HG03064 (cell line): Measurements from ENCODE around the gene IRF1.
"Not testable (repeated sequence)": the region's sequence is repeated elsewhere in the genome, so short reads cannot be mapped to it uniquely, and the experiment has no call there.

Experiments used
- ATAC-seq: cut with Tn5 transposase; IDR thresholded peaks from one replicate; pipeline ENCODE4 v1.9.1; 2021; ENCODE audit warnings: low read depth; ENCODE audit not compliant: unreplicated experiment

The IRF1 gene, protein sequence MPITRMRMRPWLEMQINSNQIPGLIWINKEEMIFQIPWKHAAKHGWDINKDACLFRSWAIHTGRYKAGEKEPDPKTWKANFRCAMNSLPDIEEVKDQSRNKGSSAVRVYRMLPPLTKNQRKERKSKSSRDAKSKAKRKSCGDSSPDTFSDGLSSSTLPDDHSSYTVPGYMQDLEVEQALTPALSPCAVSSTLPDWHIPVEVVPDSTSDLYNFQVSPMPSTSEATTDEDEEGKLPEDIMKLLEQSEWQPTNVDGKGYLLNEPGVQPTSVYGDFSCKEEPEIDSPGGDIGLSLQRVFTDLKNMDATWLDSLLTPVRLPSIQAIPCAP

DNA sequence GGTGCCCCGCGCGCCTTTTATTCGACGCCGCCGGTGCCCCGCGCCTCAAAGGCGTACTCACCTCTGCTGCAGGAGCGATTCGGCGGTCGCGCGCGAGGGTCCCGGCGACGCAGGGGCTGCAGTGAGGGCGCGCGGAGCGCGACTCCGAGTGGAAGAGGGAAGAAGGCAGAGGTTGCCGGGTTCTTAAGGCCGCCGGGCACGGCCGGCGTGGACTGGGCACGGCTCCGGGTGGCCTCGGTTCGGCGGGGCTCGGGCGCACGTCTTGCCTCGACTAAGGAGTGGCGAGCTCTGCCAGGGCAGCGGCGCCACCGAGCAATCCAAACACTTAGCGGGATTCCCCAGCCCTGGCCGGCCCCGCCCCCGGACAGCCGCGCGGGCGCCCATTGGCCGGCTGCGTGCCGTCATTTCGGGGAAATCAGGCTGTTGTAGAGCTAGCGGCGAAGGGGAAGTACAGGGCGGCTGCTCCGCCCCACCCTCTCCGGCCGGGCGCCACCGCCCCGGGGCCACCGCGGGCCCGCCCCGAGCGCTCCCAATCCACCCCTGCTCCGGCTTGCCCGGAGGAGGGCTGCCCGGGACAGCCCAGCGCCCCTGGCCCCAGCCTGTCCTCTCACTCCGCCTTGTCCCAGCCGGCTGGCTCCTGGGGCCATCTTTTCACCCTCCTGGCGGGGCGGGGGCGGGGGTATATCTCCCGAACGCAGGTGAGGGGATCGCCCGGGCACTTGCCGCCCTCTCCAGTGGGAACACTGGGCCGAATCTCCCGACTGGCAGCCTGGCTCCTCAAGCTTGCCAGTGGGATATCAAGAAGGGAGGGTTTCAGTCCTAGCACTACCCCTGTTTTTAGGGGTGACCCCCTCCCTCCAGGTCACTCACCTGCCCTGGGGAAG is at the start of gene IRF1:
TSS of gene IRF1 (minus strand) at position 290 of the 884 bp plus-strand sequence. CDS start 1,295 bp downstream, outside the sequence.
- ATAC-seq = peak; percentile 77

DNA sequence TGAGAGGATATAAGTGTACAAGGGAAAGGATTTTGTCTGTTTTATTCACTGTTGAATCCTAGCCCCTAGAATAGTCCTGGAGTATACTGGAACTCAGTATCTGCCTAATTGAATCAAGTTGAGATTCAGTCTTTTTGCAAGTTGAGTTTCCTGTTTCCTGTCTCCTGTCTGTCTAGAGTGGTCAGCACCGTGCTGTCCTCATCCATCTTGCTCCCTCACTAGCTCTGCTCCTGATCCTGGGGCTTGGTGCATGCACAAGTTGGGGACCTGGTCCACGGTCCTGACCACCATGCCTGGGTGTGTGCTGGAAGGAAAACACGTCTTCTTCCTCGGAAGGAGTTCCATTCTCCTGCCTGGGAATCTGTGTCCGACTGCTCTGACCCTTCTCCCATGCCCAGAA is 49.6 kb upstream of the IRF1 start:
- no peak for ATAC-seq

DNA sequence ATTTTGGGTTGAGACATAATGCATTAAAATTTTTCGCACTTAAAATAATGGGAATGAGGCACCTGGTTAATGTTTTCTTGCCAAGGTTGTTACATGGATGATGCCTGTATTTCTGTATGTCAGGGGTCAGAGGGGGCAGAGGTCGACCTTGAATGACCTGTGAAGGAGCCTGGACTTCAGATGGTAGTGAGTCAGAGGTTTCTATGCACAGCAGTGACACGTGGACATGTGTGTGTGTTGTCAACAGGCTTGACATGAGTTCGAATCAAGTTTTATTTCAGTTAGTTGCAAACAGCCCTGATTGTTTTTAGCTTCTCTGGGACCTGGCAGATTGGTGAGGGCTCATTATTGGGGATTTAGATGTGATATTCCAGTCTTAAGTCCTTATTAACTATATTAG is 49.1 kb upstream of the IRF1 start:
- no peak for ATAC-seq

DNA sequence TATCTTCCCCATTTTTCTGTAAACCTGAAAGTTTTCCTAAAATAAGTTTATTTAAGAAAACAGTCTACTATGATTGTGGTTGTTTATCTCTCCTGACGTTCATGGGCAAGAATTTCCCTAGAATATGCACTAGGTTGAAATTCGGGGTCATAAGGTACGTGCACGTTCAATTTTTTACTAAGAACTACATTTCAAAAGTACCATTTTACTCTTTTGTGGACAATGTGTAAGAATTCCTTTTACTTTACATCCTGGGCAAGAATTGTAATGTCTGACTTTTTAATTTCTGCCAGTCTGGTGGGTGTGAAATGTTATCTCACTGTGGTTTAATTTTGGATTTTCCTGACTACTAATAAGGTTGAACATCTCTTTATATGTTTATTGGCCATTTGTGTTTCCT is 40.4 kb upstream of the IRF1 start:
- no peak for ATAC-seq

DNA sequence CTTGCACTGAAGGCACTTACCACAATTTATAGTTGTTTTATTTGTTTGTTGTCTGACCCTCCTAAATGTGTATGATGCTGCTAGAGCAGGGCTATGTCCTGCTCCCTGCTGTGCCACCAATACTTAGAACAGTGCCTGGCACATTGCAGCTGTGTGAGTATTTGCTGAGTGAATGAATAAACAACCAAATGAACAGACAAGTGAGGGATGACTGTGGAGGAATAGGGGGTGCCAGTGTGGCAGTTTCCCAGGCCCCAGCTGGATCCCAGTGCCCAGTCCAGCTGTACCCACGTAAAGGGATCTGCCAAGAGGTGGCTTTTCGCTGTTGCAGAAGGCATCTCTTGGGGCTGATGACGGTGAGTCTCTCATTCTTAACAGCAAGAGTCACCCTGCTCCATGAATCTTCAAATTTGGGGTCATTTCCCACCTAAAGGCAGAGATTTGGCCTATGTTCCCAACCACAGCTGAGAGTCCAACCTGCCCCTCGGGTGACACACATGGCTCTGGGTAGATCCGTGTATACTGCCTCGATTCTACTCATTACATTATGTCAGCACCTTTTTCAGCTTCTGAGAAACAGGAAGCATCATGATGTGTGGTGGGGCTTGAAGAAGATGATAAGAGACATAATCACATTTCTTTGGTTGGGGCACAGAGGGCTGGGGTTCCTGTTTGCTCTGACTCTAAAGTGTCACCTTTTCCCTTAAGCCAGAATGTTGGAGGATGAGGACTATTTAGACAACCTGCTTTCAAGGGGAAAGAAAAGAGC is 38.5 kb upstream of the IRF1 start:
- no peak for ATAC-seq

DNA sequence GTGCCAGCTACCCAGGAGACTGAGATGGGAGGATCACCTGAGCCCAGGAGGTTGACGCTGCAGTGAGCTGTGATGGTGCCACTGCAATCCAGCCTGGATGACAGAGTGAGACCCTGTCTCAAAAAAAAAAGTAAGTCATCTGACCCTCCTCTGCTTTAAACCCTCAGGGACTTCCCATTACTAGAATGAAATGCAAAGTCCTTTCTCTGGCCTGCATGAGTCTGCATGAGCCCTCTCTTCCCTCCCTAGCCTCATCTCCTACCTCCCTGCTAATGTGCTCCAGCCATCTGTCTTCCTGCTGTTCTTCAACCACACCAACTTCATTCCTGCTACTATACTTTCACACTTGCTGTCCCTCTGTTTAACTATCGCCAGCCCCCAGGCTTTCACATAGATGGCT is 37.4 kb upstream of the IRF1 start:
- ATAC-seq = no peak

DNA sequence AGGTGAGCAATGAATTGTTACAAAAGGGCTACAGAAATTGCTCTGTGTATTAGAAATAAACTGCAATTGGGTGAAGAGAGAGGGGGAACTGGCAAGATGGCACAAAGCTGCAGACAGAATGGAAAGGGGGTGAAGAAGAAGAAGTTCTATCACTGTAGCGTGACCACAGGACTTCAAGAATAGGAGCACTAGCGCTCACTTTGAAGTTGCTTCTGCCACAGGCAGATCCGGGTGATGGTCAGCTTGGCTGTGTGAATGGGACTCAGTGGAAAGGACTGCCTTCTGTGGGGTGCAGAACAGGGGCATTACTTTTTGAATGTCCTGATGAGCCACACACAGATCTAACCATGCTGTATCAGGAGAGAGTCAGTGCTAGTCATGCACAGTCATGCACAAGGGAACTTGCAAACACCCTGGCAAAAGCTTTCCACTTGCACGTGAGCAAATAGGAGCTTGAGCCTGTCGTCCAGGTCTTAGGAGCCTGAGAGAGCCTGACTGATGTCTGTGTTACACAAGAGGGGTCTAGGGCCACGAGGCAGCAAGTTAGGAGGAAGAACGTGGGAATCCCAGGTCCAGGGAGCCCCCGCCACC is 36.5 kb upstream of the IRF1 start:
- no peak for ATAC-seq

DNA sequence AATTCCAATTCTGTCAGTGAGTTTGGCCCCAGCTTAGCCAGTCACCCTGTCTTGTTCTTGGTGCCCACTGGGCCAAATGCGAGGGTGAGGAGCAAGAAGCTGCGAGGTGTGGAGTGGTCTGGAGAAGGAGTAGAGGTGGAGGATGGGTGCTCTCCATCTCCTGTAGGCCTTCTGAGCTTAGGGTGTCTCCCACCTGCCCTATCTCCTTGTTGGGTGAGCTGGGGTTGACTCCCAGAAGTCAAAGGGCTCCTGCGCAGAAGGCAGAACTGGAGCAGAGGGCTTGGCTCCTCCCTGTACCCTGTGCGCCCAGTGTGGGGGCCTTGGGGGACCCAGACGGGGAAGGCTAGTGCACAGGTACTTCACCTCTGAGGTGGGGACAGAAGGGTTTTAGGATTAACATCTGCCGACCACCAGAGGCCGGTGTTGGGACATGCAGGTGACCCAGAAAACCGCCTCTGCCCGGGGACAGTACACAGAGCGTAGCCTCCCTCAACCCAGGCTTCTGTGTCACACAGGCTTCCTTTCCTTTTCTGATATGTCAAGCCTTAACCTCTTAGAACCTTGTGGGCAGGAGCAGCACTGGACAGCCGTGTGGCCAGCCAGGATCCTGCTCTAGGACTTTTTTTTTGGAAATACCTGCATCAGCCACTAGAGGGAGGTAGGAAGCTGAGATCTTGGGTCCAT is 35.9 kb upstream of the IRF1 start:
- ATAC-seq = no peak

DNA sequence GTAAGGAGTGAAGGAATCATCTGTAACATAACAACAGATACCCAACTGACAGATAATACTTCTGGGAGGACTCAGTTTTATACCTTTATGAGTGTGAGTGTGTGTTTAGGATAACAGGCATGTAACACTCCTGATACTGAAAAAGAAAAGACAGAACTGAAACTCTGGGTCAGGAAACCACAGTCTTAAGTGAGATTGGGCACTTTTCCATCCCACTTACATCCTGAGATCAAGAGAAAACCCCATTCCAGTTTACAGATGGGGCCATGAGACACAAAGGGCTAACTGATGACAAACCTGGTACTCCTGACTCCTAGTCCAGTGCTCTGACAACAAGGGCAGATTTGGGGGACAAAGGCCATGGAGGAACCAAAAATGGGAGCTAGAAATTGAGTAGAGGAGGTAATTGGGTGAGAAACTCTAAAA is 34.7 kb upstream of the IRF1 start:
- ATAC-seq = peak; percentile 66

DNA sequence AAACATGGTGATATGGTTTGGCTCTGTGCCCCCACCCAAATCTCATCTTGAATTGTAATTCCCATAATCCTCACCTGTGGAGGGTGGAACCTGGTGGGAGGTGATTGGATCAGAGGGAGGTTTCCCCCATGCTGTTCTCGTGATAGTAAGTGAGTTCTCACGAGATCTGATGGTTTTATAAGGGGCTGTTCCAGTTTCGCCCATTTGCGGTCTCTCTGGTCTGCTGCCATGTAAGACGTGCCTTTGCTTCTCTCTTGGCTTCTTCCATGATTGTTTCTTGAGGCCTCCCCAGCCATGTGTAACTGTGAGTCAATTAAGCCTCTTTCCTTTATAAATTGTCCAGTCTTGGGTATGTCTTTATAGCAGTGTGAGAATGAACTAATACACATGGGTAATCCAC is 34.3 kb upstream of the IRF1 start:
- not testable (repeated sequence) for ATAC-seq

DNA sequence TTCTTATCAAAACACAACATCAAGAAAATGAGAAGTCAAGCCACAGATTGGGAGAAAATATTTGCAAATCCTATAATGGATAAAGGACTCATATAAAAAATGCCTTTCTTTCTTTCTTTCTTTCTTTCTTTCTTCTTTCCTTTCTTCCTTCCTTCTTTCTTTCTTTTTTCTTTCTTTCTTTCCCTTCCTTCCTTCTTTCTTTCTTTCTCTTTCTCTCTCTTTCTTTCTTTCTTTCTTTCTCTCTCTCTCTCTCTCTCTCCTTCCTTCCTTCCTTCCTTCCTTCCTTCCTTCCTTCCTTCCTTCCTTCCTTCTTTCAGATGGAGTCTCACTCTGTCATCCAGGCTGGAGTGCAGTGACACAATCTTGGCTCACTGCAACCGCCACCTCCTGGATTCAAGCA is 31.5 kb upstream of the IRF1 start:
- ATAC-seq = not testable (repeated sequence)

DNA sequence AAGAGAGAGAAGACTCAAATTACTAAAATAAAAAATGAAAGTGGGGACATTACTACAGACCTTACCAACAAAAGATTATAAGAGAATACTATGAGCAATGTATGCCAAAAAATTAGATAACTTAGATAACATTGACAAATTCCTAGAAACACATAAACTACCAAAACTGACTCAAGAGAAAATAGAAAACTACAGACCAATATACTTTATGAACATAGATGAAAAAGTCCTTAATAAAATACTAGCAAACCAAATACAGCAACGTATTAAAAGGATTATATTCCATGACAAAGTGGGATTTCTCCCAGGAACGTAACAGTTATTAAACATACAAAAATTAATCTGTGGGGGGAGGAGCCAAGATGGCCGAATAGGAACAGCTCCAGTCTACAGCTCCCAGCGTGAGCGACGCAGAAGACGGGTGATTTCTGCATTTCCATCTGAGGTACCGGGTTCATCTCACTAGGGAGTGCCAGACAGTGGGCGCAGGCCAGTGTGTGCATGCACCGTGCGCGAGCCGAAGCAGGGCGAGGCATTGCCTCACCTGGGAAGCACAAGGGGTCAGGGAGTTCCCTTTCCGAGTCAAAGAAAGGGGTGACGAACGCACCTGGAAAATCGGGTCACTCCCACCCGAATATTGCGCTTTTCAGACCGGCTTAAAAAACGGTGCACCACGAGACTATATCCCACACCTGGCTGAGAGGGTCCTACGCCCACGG is 23.2 kb upstream of the IRF1 start:
- not testable (repeated sequence) for ATAC-seq

DNA sequence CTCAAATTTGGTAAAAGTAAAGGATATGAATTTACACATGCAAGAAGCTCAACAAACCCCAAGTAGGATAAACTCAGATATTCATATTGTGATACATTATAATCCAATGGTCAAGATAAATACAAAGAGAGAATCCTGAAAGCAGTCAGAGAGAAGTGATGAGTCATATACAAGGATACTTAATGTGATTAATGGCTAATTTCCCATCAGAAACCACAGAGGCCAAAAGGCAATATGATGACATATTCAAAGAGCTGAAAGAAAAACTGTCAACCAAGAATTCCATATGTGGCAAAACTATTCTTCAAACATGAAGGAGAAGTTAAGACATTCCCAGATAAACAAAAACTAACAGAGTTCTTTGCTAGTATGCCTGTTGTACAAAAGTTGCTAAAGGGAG is 19.5 kb upstream of the IRF1 start:
- no peak for ATAC-seq

DNA sequence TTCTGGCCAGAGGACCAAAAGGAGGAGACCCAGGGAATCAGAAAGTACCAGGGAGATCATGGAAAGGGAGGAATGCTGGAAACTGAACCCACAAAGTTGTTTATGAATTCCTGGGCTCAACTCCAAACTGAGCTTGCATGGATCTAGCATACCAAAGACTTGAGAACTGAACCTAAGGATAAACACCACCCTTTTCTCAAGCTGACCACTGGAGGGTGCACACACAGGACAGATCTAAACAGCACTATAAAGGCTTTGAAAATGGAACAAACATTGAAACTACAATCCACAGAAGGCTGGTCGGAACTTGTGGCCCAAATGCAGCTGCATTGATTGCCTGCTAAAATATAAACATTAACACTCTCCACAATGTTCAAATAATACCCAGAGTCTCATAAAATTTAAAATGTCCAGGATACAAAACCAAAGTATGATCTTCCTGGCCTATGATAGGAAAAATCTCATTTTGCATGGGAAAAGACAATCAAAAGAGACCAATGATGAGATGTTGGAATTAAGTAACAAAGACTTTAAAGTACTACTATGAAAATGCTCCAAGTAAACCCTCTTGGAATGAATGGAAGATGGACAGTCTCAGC is 15.6 kb upstream of the IRF1 start:
- ATAC-seq = peak; percentile 53

DNA sequence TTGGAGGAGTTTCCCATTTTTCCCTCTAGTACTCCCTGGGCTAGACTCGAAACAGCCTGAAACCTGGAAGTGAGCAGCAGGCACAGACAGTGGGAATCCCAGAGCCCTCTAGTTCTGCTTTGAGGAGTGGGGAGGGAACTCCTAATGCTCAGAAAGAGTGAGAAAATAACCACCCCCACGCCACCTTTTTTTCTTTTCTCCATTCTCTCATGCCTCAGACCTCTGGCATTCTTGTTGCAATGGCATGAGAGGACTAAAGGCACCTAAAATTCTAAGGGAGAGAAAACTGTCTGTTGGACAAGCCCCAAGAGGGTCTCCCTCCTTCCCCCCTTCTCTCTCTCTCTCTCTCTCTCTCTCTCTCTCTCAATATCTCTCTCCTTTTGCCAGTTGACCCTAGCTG is 15.1 kb upstream of the IRF1 start:
- ATAC-seq = no peak

DNA sequence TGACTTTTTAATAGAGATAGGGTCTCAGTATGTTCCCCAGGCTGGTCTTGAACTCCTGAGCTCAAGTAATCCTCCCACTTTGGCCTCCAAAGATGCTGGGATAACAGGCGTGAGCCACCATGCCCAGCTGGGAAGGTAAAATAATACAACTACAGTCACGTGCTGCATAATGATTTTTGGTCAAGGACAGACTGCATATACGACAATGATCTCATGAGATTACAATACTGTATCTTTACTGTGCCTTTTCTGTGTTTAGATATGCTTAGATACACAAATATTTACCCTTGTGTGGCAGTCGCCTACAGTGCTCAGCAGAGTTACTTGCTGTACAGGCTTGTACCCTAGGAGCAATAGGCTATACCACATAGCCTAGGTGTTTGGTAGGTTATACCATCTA is 14.2 kb upstream of the IRF1 start:
- ATAC-seq = no peak

DNA sequence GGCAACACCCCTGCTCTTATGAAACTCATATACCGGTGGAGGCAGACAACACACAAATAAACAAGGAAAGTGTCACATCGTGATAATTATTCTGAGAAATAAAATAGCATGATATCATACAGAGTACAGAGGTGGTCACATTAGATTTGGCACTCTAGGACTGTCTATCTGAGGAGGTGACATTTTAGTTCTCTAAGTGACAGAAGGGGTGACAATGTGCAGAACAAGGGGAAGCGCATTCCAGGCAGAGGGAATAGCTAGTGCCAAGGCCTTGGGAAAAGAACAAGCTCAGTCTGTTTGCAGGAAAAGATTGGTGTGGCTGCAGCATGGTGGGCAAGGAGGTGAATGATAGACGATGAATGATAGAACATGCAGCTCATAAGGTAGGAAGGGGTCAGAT is 12.7 kb upstream of the IRF1 start:
- ATAC-seq = no peak

DNA sequence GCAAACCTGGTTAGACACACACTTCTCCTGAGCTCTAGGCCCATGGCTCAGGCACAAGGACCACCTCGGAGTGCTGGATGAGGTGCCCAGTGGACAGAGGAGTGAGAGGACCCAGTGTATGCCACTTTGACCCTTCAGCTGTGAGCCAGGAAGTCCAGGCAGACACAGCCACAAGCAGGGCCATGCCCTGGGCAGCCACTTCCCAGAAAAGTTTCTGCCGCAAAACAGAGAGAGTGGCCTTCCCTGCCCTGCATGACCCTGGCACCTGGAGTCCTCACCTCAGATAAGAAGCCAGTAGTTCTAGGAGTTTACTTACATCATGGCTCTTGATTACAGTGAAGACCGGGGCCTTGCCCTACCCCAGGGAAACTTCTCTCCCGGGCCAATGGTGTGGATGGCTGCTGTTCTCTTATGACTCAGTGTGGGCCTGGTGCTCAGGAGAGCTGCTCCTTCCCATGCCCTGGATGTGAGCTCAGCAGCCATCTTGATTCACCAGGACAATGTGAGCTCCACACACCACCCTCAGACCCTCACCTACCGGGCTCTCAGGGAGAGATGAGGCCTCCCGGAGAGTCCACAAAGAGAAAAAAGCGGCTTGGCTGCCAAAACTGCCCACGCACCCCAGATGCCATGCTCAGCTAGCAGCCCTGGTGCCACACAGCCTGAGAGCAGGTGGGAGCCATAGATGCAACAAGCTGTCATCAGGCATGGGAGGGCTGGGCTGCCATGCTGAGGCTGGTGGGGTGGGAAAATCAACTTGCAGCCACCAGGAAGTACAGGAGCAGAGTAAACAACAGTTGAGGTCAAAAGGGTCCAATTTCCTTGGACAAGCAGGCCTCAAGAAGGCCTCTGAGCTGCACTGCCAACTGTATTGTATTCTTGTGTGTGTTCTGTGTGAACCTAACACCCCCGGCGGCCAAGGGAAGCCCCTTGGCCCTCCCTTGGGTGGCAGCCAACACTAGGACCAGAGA is 11.7 kb upstream of the IRF1 start:
- no peak for ATAC-seq
